ENCODE results near the gene CD300H. TPM values are rescaled to one million over a fixed set of nuclear protein-coding genes. Genes with fewer than 3 reads are reported as not detected.

Gene CD300H
- total RNA-seq, 1 donor from 2014 or later = not detected

DNA sequence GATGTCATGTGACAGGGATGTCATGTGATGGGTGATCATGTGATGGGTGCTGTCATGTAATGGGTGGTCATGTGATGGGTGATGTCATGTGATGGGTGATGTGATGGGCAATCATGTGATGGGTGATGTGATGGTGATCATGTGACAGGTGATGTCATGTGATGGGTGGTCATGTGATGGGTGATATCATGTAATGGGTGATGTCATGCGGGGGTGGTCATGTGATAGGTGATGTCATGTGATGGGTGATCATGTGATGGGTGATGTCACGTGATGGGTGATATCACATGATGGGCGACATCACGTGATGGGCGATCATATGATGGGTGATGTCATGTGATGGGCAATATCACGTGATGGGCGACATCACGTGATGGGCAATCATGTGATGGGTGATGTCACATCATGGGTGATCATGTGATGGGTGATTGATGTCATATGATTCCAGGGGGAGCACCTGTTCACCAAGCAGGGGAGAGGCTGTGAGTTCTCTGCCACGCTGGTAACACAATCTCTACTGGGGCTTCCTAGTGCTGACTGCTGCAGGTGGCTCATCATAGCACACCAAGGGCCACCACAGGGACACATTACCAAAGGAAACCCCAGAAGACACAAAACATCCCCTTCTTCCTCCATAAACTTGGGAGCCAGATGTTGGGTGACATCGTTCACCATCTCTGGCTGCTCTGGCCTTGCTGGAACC lies 52.5 kb downstream of the CD300H start:
- TF ChIP-seq, protein P1, sequence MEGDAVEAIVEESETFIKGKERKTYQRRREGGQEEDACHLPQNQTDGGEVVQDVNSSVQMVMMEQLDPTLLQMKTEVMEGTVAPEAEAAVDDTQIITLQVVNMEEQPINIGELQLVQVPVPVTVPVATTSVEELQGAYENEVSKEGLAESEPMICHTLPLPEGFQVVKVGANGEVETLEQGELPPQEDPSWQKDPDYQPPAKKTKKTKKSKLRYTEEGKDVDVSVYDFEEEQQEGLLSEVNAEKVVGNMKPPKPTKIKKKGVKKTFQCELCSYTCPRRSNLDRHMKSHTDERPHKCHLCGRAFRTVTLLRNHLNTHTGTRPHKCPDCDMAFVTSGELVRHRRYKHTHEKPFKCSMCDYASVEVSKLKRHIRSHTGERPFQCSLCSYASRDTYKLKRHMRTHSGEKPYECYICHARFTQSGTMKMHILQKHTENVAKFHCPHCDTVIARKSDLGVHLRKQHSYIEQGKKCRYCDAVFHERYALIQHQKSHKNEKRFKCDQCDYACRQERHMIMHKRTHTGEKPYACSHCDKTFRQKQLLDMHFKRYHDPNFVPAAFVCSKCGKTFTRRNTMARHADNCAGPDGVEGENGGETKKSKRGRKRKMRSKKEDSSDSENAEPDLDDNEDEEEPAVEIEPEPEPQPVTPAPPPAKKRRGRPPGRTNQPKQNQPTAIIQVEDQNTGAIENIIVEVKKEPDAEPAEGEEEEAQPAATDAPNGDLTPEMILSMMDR (conservative IDR thresholded peaks at IDR 0.05; ENCODE audit: low read depth, low read length) = no peak
- no peak overlapping the region for H3K4me3 ChIP-seq (ENCODE audit: low read depth, low read length)
- DNase-seq (ENCODE audit: low read depth) = no peak

DNA sequence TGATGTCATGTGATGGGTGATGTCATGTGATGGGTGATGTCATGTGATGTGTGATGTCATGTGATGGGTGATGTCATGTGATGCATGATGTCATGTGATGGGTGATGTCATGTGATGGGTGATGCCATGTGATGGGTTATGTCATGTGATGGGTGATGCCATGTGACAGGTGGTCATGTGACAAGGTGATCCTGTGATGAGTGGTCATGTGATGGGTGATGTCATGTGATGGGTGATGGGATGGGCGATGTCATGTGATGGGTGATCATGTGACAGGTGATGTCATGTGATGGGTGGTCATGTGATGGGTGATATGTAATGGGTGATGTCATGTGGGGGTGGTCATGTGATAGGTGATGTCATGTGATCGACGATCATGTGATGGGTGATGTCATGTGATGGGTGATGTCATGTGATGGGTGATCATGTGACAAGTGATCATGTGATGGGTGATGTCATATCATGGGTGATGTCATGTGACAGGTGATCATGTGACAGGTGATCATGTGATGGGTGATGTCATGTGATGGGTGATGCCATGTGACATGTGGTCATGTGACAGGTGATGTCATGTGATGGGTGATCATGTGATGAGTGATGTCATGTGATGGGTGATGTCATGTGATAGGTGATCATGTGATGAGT lies 53.2 kb downstream of the CD300H start:
- peak; percentile 53 for DNase-seq (ENCODE audit: low read depth)
- H3K4me3 ChIP-seq (ENCODE audit: low read depth, low read length) = no peak overlapping the region
- TF ChIP-seq, protein P1 (conservative IDR thresholded peaks at IDR 0.05; ENCODE audit: low read depth, low read length) = no peak

DNA sequence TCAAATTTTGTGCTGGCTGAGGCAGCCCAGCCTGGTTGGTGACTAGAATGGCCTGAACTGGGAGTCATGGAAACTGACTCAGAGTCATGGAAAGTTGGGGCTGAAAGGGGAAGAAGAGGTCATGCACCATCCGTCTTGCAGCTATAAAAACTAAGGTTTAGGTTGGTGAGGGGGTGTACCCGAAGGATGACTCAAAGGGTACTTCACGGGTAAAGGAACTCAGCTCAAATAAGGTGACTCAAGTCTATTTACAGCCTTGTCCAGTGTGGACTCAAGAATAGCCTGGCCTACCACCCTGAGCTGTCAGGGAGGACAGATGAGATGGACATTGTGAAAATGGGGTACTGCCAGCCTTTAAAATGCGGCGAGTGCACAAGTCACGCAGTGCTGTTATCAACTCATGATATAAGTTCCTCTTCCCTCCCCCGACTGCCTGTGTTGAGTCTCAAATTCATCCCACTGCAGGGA lies 54.7 kb downstream of the CD300H start:
- TF ChIP-seq, protein P1 (conservative IDR thresholded peaks at IDR 0.05; ENCODE audit: low read depth, low read length) = no peak
- H3K4me3 ChIP-seq (ENCODE audit: low read depth, low read length) = no peak overlapping the region
- DNase-seq (ENCODE audit: low read depth) = peak; percentile 79

DNA sequence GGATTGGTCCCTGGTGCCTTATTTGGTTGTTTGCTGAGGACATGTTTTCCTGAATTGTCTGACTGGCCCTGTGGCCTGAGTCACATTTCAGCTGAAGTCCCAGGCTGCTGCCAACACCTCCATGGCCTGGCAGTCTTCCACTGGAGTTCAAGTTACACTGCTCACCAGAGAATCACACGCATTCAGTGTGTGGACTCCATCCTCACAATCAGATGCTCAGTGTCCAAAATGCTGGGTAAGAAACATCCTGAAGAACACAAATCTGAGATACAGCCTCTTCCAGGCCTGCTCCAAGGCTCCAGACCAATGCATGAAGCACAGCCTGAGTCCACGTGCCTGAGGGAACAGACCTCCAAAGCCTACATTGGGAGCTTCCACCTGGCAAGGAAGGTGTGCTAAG lies 55.3 kb downstream of the CD300H start:
- TF ChIP-seq, protein P1 (conservative IDR thresholded peaks at IDR 0.05; ENCODE audit: low read depth, low read length) = no peak
- H3K4me3 ChIP-seq (ENCODE audit: low read depth, low read length) = no peak overlapping the region
- DNase-seq (ENCODE audit: low read depth) = no peak

Other genes with a start within 250 kb of the CD300H start
- gene KIF19, start 241.3 kb downstream of the CD300H start, total RNA-seq = not detected in 2 replicates
- gene BTBD17, start 205.6 kb downstream of the CD300H start, total RNA-seq = not detected in 2 replicates
- gene GPR142, start 200.0 kb downstream of the CD300H start, total RNA-seq = not detected in 2 replicates
- 48.3 and 61.7 TPM in 2 replicates for gene GPRC5C, start 135.4 kb downstream of the CD300H start, total RNA-seq
- gene CD300A, start 100.9 kb downstream of the CD300H start, total RNA-seq = not detected in 2 replicates
- not detected in 2 replicates for gene CD300LB, start 36.0 kb downstream of the CD300H start, total RNA-seq
- gene CD300C, start 21.4 kb downstream of the CD300H start, total RNA-seq = 0.06 TPM in 1 of 2 replicates, not detected in the other
- not detected in 2 replicates for gene CD300LD, start 24.8 kb upstream of the CD300H start, total RNA-seq
- not detected in 2 replicates for gene CD300E, start 56.2 kb upstream of the CD300H start, total RNA-seq
- not detected in 2 replicates for gene CD300LF, start 145.4 kb upstream of the CD300H start, total RNA-seq
- gene RAB37, start 169.7 kb upstream of the CD300H start, total RNA-seq = 0.14 TPM in 1 of 2 replicates, not detected in the other
- gene NHERF1, start 181.1 kb upstream of the CD300H start, total RNA-seq = 45.1 and 64.6 TPM in 2 replicates
- 18.2 and 24.5 TPM in 2 replicates for gene NAT9, start 208.8 kb upstream of the CD300H start, total RNA-seq

Measured in epithelial cell of proximal tubule (primary cell).